H9 (cell line): ENCODE data around the gene EGFR. TPM values are rescaled to one million over a fixed set of nuclear protein-coding genes. Genes with fewer than 3 reads are reported as not detected.

Source experiments
- DNase-seq: peaks from one replicate; pipeline ENCODE4 v3.0.0-alpha.2; 2017
- H2AFZ ChIP-seq: one replicate; pipeline ENCODE4 v1.6.1; 2013; ENCODE audit warnings: mild to moderate bottlenecking, low read length, control low read depth, moderate library complexity
- H2AK5ac ChIP-seq: 2 replicates; pipeline ENCODE4 v1.6.1; 2013; ENCODE audit warnings: low read length, control low read depth, mixed read lengths; ENCODE audit not compliant: insufficient read length
- H2BK120ac ChIP-seq: one replicate; pipeline ENCODE4 v1.6.1; 2013; ENCODE audit warnings: low read depth, mild to moderate bottlenecking, low read length, control low read depth, inconsistent platforms; ENCODE audit not compliant: poor library complexity, severe bottlenecking
- H2BK12ac ChIP-seq: 2 replicates; pipeline ENCODE4 v1.6.1; 2013; ENCODE audit warnings: low read length, control low read depth, mixed read lengths, low read depth; ENCODE audit not compliant: insufficient read length
- H2BK15ac ChIP-seq: 2 replicates; pipeline ENCODE4 v1.6.1; 2013; ENCODE audit warnings: low read depth, low read length, control low read depth
- H2BK20ac ChIP-seq: one replicate; pipeline ENCODE4 v1.6.1; 2013; ENCODE audit warnings: low read depth, mild to moderate bottlenecking, low read length, control low read depth, inconsistent platforms; ENCODE audit not compliant: poor library complexity, severe bottlenecking
- H2BK5ac ChIP-seq: 2 replicates; pipeline ENCODE4 v1.6.1; 2013; ENCODE audit warnings: low read length, control low read depth, mixed read lengths; ENCODE audit not compliant: insufficient read length
- H3K14ac ChIP-seq: 2 replicates; pipeline ENCODE4 v1.6.1; 2013; ENCODE audit warnings: low read length, control low read depth; ENCODE audit not compliant: insufficient read depth
- H3K18ac ChIP-seq: 2 replicates; pipeline ENCODE4 v1.6.1; 2013; ENCODE audit warnings: low read depth, mild to moderate bottlenecking, mixed read lengths, low read length, control low read depth; ENCODE audit not compliant: insufficient read length
- H3K23ac ChIP-seq: 2 replicates; pipeline ENCODE4 v1.6.1; 2013; ENCODE audit warnings: low read length, control low read depth, mixed read lengths, low read depth; ENCODE audit not compliant: insufficient read length
- H3K23me2 ChIP-seq: 2 replicates; pipeline ENCODE4 v1.6.1; 2013; ENCODE audit warnings: low read depth, mild to moderate bottlenecking, mixed read lengths, low read length, control low read depth; ENCODE audit not compliant: insufficient read length, poor library complexity, severe bottlenecking
- H3K27ac ChIP-seq: 2 replicates; pipeline ENCODE4 v1.5.1; 2013; ENCODE audit warnings: low read length, control low read depth, mixed read lengths, low read depth; ENCODE audit not compliant: insufficient read length
- H3K27me3 ChIP-seq: 2 replicates; pipeline ENCODE4 v1.6.1; 2013; ENCODE audit warnings: low read length, control low read depth, inconsistent platforms; ENCODE audit not compliant: insufficient read depth
- H3K4ac ChIP-seq: 2 replicates; pipeline ENCODE4 v1.6.1; 2013; ENCODE audit warnings: low read depth, mild to moderate bottlenecking, control low read depth, inconsistent platforms, low read length, moderate library complexity
- H3K4me1 ChIP-seq: 2 replicates; pipeline ENCODE4 v1.6.1; 2013; ENCODE audit warnings: low read length, control low read depth, inconsistent platforms; ENCODE audit not compliant: insufficient read depth
- H3K4me2 ChIP-seq: 2 replicates; pipeline ENCODE4 v1.6.1; 2013; ENCODE audit warnings: low read length, control low read depth, mixed read lengths; ENCODE audit not compliant: insufficient read length, insufficient read depth
- H3K56ac ChIP-seq: 2 replicates; pipeline ENCODE4 v1.6.1; 2013; ENCODE audit warnings: low read depth, mild to moderate bottlenecking, mixed read lengths, low read length, control low read depth; ENCODE audit not compliant: insufficient read length
- H3K79me1 ChIP-seq: 2 replicates; pipeline ENCODE4 v1.6.1; 2013; ENCODE audit warnings: low read depth, mild to moderate bottlenecking, moderate library complexity, low read length, control low read depth, inconsistent platforms; ENCODE audit not compliant: insufficient read depth, poor library complexity, severe bottlenecking
- H3K79me2 ChIP-seq: 2 replicates; pipeline ENCODE4 v1.6.1; 2013; ENCODE audit warnings: low read length, control low read depth, inconsistent platforms; ENCODE audit not compliant: insufficient read depth
- H3K9ac ChIP-seq: 2 replicates; pipeline ENCODE4 v1.6.1; 2013; ENCODE audit warnings: low read length, control low read depth, mixed read lengths; ENCODE audit not compliant: insufficient read length; ENCODE audit errors: extremely low read depth
- H3K9me3 ChIP-seq: one replicate; pipeline ENCODE4 v1.6.1; 2013; ENCODE audit warnings: low read depth, low read length, inconsistent platforms; ENCODE audit not compliant: control insufficient read depth
- H3T11ph ChIP-seq: one replicate; pipeline ENCODE4 v1.6.1; 2013; ENCODE audit warnings: mild to moderate bottlenecking, low read length, control low read depth, inconsistent platforms
- H4K20me1 ChIP-seq: one replicate; pipeline ENCODE4 v1.6.1; 2013; ENCODE audit not compliant: control insufficient read depth, insufficient read length, insufficient read depth
- H4K5ac ChIP-seq: 2 replicates; pipeline ENCODE4 v1.6.1; 2013; ENCODE audit warnings: low read depth, mild to moderate bottlenecking, mixed read lengths, low read length, control low read depth; ENCODE audit not compliant: insufficient read length
- H4K8ac ChIP-seq: replicated peaks from 2 replicates; pipeline ENCODE4 v1.6.1; 2013; ENCODE audit warnings: low read length, control low read depth, mixed read lengths, low read depth; ENCODE audit not compliant: insufficient read length
- H4K91ac ChIP-seq: 2 replicates; pipeline ENCODE4 v1.6.1; 2013; ENCODE audit warnings: low read depth, mild to moderate bottlenecking, moderate library complexity, mixed read lengths, low read length, control low read depth; ENCODE audit not compliant: insufficient read length
- H3K27ac Mint-ChIP-seq, 3 experiments: 2 replicates in 2 of 3; 3 replicates in 1 of 3; pipeline ENCODE4 v1.8.0; 2020 to 2021; ENCODE audit warnings: mixed read lengths in 3 of 3, mild to moderate bottlenecking in 1 of 3, moderate library complexity in 1 of 3
- H3K27me3 Mint-ChIP-seq: 2 replicates; pipeline ENCODE4 v1.8.0; 2021; ENCODE audit warnings: low read depth, mild to moderate bottlenecking, moderate library complexity, mixed read lengths
- H3K36me3 Mint-ChIP-seq, 3 experiments: 2 replicates in 2 of 3; 3 replicates in 1 of 3; pipeline ENCODE4 v1.8.0; 2020 to 2021; ENCODE audit warnings: low read depth in 3 of 3, mixed read lengths in 3 of 3; ENCODE audit not compliant: insufficient read depth in 1 of 3
- H3K4me1 Mint-ChIP-seq, 2 experiments: 2 replicates each; pipeline ENCODE4 v1.8.0; 2020; ENCODE audit warnings: mixed read lengths in 2 of 2
- H3K4me3 Mint-ChIP-seq, 2 experiments: 2 replicates in 1 of 2; 3 replicates in 1 of 2; pipeline ENCODE4 v1.8.0; 2020 to 2021; ENCODE audit warnings: mild to moderate bottlenecking in 2 of 2, mixed read lengths in 2 of 2, moderate library complexity in 1 of 2
- H3K9me3 Mint-ChIP-seq, 2 experiments: 2 replicates in 1 of 2; 3 replicates in 1 of 2; pipeline ENCODE4 v1.8.0; 2020; ENCODE audit warnings: mild to moderate bottlenecking in 2 of 2, mixed read lengths in 2 of 2, moderate library complexity in 1 of 2
- WGBS: extraction: QIAGEN DNeasy Blood & Tissue Kit; methylation state at CpG from one replicate; pipeline ENCODE4 v1.1.7; 2013; ENCODE audit warnings: missing lambda C conversion rate, low lambda C conversion rate, mixed read lengths; ENCODE audit not compliant: insufficient read length; ENCODE audit errors: extremely low coverage; 5-methylcytosine and 5-hydroxymethylcytosine counted together
- total RNA-seq: library from RNA; stranded (reverse); gene quantifications from 2 replicates; pipeline ENCODE4 v1.2.1, GENCODE V29; 2021
- TF ChIP-seq, protein P1 (sequence below): fragments of 200-600 bp; sonication (generic); conservative IDR thresholded peaks from 3 replicates; pipeline ENCODE4 v1.8.0; 2021; ENCODE audit warnings: antibody characterized with exemption, mild to moderate bottlenecking

The EGFR gene
- total RNA-seq, 1 experiment from 2014 or later, result 3.3 TPM

DNA sequence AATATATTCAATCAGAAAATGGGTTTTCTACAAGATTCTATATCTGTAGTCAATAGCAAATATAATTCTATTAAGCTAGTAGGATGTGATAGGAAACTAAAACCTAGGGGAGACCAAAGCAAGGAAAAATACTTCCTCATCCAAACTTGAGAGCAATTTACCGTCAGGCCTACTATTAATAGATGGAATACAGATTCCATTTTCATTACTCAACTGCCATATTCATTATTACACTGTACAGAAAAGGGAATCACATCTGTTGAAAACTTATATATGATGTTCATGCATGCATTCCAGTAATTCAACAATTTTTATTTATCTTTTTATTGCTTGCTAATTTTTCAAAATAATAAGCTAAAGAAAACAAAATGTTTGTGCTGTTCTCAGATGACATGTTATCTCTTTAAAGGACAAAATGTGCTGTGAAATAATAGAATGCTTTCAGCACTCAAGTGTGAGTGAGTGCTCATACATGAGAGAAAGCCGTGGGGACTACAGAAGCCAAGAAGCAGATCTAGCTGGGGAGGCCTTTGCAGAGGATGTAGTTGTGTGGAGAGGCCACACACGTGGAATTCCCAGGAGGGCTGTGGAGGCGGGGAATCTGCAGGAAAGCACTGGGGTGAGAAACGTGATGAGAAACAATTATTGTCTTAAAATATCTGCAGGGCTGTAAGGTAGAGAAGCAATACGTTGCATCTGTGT, 110.0 kb downstream of the EGFR start:
- no peak overlapping the region for H2BK15ac ChIP-seq
- H2BK120ac ChIP-seq, result no peak overlapping the region
- no peak overlapping the region for H3K56ac ChIP-seq
- H3K18ac ChIP-seq, result no peak overlapping the region
- H3K27ac ChIP-seq, result no peak overlapping the region
- H2BK20ac ChIP-seq, result no peak overlapping the region
- H3T11ph ChIP-seq, result no peak overlapping the region
- H3K79me1 ChIP-seq, result no peaks in the 10 kb centered on the region
- no peak for DNase-seq
- H3K27ac Mint-ChIP-seq, result peak overlapping the region in 1 of 3 experiments; percentile 49; a peak in 1 of 7 replicates
- H2BK12ac ChIP-seq, result no peak overlapping the region
- H3K9me3 ChIP-seq, result no peaks in the 10 kb centered on the region
- WGBS, result no CpG with 5 or more reads among the region's 6 CpGs
- H3K27me3 Mint-ChIP-seq, result no peaks in the 10 kb centered on the region
- H3K36me3 Mint-ChIP-seq, result no peaks in the 10 kb centered on the region
- no peak overlapping the region for H3K4ac ChIP-seq
- no peak overlapping the region for H3K4me2 ChIP-seq
- TF ChIP-seq, protein P1, sequence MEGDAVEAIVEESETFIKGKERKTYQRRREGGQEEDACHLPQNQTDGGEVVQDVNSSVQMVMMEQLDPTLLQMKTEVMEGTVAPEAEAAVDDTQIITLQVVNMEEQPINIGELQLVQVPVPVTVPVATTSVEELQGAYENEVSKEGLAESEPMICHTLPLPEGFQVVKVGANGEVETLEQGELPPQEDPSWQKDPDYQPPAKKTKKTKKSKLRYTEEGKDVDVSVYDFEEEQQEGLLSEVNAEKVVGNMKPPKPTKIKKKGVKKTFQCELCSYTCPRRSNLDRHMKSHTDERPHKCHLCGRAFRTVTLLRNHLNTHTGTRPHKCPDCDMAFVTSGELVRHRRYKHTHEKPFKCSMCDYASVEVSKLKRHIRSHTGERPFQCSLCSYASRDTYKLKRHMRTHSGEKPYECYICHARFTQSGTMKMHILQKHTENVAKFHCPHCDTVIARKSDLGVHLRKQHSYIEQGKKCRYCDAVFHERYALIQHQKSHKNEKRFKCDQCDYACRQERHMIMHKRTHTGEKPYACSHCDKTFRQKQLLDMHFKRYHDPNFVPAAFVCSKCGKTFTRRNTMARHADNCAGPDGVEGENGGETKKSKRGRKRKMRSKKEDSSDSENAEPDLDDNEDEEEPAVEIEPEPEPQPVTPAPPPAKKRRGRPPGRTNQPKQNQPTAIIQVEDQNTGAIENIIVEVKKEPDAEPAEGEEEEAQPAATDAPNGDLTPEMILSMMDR, result no peak
- H4K5ac ChIP-seq, result no peak overlapping the region
- H3K27me3 ChIP-seq, result no peaks in the 10 kb centered on the region
- no peaks in the 10 kb centered on the region; the same call in 1 of the 2 replicates for H3K4me1 ChIP-seq
- H4K91ac ChIP-seq, result no peak overlapping the region
- no peaks in the 10 kb centered on the region for H3K23me2 ChIP-seq
- H4K8ac ChIP-seq, result no peak overlapping the region
- H2BK5ac ChIP-seq, result no peak overlapping the region
- H3K4me3 Mint-ChIP-seq, result no peak overlapping the region
- H3K9me3 Mint-ChIP-seq, result no peaks in the 10 kb centered on the region
- H3K23ac ChIP-seq, result no peak overlapping the region
- H3K9ac ChIP-seq, result no peak overlapping the region
- H2AK5ac ChIP-seq, result no peak overlapping the region
- no peak overlapping the region for H3K14ac ChIP-seq
- H3K4me1 Mint-ChIP-seq, result peaks cover 23 to 25% of the 10 kb centered on the region in 2 experiments
- H4K20me1 ChIP-seq, result no peaks in the 10 kb centered on the region
- H2AFZ ChIP-seq, result no peak overlapping the region
- no peaks in the 10 kb centered on the region for H3K79me2 ChIP-seq
